ENCODE measurements around the gene CARM1. TPM values are rescaled to one million over a fixed set of nuclear protein-coding genes. Genes with fewer than 3 reads are reported as not detected.
A peak's percentile ranks its signal among the peaks of the same experiment; 100 is the strongest.
"Not testable (repeated sequence)": the region's sequence is repeated elsewhere in the genome, so short reads cannot be mapped to it uniquely, and the experiment has no call there.

CARM1 gene
- polyA plus RNA-seq, 3 donors = 37.2 to 46.1 (median 37.6) TPM

GRCh38 chr19:10927730-10928562 is 56.6 kb downstream of the CARM1 start:
- DNase-seq (ENCODE audit: low read depth in 3 of 3, low spot score in 2 of 3) = no peak

GRCh38 chr19:10928563-10929401 is 57.4 kb downstream of the CARM1 start, which contains the start of the genes TIMM29 and YIPF2:
TSS of gene TIMM29 (plus strand) at chr19:10928811. CDS start at chr19:10928823, 12 bp downstream.
TSS of gene YIPF2 (minus strand) at chr19:10928639. CDS start at chr19:10928410, 229 bp downstream.
- peak; percentile 94 to 99 (median 99) for DNase-seq (ENCODE audit: low read depth in 3 of 3, low spot score in 2 of 3)

GRCh38 chr19:10929402-10929794 is 58.0 kb downstream of the CARM1 start:
- DNase-seq (ENCODE audit: low read depth in 3 of 3, low spot score in 2 of 3) = no peak

DNA sequence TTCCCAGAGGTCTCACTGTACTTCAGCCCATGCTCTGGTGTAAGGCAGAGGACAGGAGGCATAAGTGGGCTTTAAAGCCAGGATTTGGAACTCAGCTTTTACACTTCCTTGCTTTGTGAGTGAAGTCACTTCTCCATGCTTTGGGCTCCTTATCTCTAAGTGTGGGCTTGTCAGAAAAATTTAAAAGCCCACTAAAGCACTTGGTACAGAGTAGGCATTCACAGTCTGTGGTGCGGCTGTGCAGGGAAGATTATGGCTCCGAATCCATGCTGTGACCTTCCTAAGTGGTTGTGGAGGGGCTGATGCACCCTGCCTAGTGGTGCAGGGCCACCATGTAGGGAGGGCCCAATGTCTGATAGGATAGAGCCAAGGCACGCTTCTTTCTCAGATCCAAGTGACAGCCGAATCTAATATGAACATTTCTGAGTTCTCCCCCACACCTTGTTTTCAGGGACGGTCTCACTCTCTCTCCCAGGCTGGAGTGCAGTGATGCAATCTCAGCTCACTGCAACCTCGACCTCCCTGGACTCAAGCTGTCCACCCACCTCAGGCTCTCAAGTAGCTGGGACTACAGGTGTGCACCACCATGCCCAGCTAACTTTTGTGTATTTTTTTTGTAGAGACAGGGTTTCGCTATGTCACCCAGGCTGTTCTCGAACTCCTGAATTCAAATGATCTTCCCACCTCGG is 64.2 kb downstream of the CARM1 start:
- DNase-seq (ENCODE audit: low read depth in 3 of 3, low spot score in 2 of 3) = no peak

DNA sequence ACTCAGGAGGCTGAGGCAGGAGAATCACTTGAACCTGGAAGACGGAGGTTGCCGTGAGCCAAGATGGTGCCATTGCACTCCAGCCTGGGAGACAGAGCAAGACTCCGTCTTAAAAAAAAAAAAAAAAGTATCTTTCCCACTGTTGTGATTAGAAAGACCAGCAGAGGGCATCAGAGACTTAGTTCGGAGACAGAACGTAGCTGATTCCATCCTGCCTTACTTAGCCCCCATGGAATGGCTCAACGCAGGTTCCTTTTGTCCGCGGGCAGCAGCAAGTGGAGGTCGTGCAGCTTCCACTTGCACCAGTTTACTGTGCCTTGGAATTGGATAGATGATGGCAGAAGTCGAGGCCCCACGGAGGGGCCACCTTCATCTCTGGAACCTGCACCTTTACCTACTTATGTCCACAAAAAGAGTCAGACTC is 65.3 kb downstream of the CARM1 start:
- DNase-seq (ENCODE audit: low read depth in 3 of 3, low spot score in 2 of 3) = peak in 2 of 3 donors; percentile 77 to 78

GRCh38 chr19:10941649-10942048 is 70.3 kb downstream of the CARM1 start:
- not testable (repeated sequence) for DNase-seq (ENCODE audit: low read depth in 3 of 3, low spot score in 2 of 3)

DNA sequence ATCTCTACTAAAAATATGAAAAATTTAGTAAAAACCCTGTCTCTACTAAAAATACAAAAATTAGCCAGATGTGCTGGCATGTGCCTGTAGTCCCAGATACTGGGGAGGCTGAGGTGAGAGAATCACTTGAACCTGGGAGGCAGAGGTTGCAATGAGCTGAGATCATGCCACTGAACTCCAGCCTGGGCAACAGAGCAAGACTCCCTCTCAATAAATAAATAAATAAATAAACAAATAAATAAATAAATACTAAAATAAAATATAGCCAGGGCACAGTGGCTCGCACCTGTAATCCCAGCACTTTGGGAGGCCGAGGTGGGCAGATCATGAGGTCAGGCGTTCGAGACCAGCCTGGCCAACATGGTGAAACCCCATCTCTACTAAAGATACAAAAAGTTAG is 72.1 kb downstream of the CARM1 start:
- not testable (repeated sequence) for DNase-seq (ENCODE audit: low read depth in 3 of 3, low spot score in 2 of 3)

DNA sequence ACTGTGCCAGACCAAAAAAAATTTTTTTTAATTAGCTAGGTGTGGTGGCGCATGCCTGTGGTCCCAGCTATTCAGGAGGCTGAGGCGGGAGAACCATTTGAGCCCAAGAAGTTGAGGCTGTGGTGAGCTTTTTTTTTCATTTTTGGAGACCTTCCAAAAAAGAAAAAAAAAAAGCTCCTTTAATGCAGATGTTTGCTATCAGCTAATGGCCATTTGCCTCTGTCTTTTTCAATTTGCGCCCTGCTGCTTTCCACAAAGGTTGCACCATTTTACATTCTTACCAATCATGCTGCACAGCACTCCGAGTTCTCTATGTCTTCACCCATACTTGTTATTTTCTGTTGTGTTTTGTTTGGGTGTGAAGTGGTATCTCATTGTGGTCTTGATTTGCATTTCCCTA is 73.9 kb downstream of the CARM1 start:
- DNase-seq (ENCODE audit: low read depth in 3 of 3, low spot score in 2 of 3) = no peak

GRCh38 chr19:10946958-10947657 is 75.8 kb downstream of the CARM1 start:
- DNase-seq (ENCODE audit: low read depth in 3 of 3, low spot score in 2 of 3) = no peak

DNA sequence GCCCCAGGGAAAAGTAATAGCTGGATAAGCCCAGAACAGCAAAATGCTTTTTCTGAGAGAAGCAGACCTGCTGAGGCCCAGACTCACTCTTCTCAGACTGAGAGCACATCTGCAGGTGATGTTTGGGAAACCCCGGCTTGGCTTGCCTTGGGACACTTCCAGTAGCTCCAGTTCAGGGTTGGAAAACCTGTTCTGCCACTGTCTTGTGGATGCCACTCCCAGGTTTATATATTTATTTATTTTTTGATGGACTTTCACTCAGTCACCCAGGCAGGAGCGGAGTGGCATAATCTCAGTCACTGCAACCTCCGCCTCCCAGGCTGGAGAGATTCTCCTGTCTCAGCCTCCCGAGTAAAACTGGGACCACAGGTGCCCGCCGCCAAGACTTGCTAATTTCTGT is 81.5 kb downstream of the CARM1 start:
- no peak for DNase-seq (ENCODE audit: low read depth in 3 of 3, low spot score in 2 of 3)

GRCh38 chr19:10959277-10959968 is 88.1 kb downstream of the CARM1 start:
- not testable (repeated sequence) for DNase-seq (ENCODE audit: low read depth in 3 of 3, low spot score in 2 of 3)

DNA sequence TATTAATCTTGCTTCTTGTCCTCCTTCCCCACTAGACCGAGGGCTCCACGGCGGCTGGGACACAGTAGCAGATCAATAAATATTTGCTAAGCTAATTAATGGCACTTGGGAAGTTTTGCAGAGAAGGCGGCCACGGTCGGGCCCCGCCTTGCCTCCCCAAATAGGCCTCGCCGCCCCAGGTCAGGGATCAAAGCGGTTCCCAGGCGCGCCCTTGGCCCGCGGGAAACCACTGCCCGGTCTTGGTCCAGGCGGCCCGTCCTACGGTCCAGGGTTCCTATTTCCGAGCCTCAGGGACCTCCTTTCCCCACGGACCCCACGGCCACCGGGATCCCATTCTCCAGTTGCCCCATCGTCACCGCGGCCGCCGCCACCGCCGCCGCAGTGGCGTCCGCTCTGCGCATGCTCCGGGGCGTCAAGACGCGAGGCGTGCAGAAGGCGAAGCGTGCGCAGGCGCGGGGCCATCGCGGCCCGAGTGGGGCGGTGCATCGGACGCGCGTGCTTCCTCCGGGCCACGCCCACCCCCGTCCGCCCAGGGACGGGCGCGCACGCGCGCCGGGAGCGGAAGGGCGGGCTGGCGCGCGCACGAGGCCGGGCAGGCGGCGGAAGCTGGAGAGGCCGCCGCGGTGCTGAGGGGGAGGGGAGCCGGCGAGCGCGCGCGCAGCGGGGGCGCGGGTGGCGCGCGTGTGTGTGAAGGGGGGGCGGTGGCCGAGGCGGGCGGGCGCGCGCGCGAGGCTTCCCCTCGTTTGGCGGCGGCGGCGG is 89.1 kb downstream of the CARM1 start, which contains the start of gene SMARCA4:
Gene SMARCA4, plus strand, starts transcription at position 717 of the 759 bp plus-strand sequence. CDS start 23,122 bp downstream, outside the sequence.
- peak; percentile 93 to 96 (median 95) for DNase-seq (ENCODE audit: low read depth in 3 of 3, low spot score in 2 of 3)

GRCh38 chr19:10961073-10961860 is 89.9 kb downstream of the CARM1 start:
- DNase-seq (ENCODE audit: low read depth in 3 of 3, low spot score in 2 of 3) = no peak

- DNase-seq (ENCODE audit: low read depth in 3 of 3, low spot score in 2 of 3) = no peak
Observed at GRCh38 chr19:10962863-10963262, 91.5 kb downstream of the CARM1 start.

- DNase-seq (ENCODE audit: low read depth in 3 of 3, low spot score in 2 of 3) = no peak
Observed at GRCh38 chr19:10963865-10964264, 92.5 kb downstream of the CARM1 start.

DNA sequence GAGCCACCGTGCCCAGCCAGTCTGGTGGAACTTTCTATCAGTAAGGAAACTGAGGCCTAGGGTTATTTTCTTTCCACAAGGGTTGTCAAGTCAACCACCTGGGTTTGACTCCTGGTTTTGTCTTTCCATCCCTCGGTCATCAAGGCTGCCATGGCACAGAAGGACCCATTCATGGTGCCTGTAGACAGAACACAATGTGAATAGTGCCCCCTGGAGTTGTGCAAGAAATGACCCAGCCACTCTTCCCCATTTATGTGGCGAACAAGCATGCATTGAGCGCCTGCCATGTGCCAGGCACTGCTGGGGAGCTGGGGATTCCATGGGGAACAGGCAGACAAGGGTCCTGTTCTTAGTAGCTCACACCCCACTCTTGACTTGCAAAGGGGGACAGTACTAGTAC is 93.5 kb downstream of the CARM1 start:
- no peak for DNase-seq (ENCODE audit: low read depth in 3 of 3, low spot score in 2 of 3)

- no peak for DNase-seq (ENCODE audit: low read depth in 3 of 3, low spot score in 2 of 3)
Observed at GRCh38 chr19:10965398-10965797, 94.0 kb downstream of the CARM1 start.

DNA sequence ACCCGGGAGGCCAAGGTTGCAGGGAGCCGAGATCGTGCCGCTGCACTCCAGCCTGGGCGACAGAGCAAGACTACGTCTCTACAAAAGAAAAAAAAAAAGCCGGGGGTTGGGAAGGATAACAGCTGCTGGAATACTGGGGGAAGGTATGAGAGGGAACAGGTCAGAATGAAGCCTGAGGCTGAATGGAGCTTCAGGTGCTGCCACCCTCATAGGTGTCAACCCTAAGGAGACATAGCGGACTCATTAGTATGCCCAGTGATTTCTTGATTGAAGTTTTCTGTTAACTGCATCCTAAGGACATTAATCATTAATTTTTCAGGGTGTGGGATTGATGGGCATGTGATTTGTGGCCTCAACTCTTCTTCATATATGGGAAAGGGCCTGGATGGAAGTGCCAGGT is 95.5 kb downstream of the CARM1 start:
- DNase-seq (ENCODE audit: low read depth in 3 of 3, low spot score in 2 of 3) = no peak

All from right renal cortex interstitium (tissue), 3 donors.